ENCODE measurements around the gene VWA3A.

DNA sequence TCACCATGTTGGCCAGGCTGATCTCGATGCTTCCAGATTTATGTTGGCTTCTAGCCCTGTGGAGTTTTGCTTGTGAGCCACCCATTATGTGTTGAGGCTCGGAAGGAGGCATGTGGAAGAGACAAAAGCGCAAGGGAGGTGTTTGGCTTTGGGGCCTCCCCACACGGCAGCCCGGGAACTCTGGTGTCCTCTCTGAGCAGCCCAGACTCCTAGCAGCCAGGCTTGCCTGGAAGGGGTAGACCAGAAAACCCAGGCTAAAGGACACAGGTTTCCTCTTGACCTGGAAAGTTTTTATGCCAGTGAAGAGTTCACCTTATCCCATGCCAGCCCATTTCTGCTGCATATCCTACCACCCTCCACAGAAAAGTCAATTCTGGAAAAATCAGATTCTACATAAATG, 91.0 kb downstream of the VWA3A start:
- TF ChIP-seq POLR2A (IDR thresholded peaks at IDR 0.05), result no peak
- TF ChIP-seq, protein P1, sequence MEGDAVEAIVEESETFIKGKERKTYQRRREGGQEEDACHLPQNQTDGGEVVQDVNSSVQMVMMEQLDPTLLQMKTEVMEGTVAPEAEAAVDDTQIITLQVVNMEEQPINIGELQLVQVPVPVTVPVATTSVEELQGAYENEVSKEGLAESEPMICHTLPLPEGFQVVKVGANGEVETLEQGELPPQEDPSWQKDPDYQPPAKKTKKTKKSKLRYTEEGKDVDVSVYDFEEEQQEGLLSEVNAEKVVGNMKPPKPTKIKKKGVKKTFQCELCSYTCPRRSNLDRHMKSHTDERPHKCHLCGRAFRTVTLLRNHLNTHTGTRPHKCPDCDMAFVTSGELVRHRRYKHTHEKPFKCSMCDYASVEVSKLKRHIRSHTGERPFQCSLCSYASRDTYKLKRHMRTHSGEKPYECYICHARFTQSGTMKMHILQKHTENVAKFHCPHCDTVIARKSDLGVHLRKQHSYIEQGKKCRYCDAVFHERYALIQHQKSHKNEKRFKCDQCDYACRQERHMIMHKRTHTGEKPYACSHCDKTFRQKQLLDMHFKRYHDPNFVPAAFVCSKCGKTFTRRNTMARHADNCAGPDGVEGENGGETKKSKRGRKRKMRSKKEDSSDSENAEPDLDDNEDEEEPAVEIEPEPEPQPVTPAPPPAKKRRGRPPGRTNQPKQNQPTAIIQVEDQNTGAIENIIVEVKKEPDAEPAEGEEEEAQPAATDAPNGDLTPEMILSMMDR (IDR thresholded peaks at IDR 0.05), result no peak
